ENCODE results near the gene ABHD6. TPM values are rescaled to one million over a fixed set of nuclear protein-coding genes. Genes with fewer than 3 reads are reported as not detected.
A peak's percentile ranks its signal among the peaks of the same experiment; 100 is the strongest.

ABHD6 gene
- total RNA-seq, 2 experiments from 2014 or later = 1.1 to 1.6 TPM

DNA sequence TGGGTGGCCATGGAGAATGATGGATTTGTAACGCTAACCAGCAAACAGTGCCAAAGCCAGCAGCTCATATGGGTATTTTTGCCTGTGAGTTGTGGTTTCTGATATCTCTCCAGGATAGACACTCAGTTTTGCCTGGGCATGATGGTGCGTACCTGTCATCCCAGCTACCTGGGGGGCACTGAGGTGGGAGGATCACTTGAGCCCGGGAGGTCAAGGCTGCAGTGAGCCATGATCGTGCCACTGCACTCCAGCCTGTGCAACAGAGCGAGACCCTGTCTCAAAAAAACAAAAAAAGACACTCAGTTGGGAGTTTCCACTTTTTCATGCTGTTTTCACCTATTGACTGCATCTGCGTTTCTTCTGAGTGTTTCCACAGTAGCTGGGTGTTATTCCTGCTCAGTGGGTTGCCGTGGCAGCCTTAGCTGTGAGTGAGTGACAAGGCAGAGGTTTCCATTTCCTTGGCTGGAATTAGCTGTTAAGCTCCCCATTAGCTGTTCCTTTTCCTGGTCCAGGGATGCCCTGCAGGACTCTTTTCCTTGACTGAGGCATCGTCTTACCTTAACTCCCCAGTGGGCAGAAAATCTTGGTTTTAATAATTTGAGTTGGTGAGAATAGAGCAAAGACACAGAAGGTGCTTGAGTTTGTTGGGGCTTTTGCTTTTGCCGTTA is 54.2 kb downstream of the ABHD6 start:
- no peaks in the 10 kb centered on the region for H3K27me3 Mint-ChIP-seq (ENCODE audit: low read depth)
- CTCF ChIA-PET = interaction anchor here (0.9 kb wide), 1 partner anchor 14 kb away, joined by 5 read pairs; the partner anchor contains the start of genes HTD2 and RPP14
- intact Hi-C loops (cut with micrococcal nuclease) = no loop called here
- H3K4me1 Mint-ChIP-seq (ENCODE audit: low read depth) = no peaks in the 10 kb centered on the region
- H3K9me3 Mint-ChIP-seq = no peaks in the 10 kb centered on the region
- no peak overlapping the region for H3K27ac Mint-ChIP-seq
- H3K4me3 Mint-ChIP-seq = no peak overlapping the region
- peaks cover 3% of the 10 kb centered on the region for H3K36me3 Mint-ChIP-seq (ENCODE audit: low read depth)
- DNase-seq = no peak

GRCh38 chr3:58292866-58293265 is 55.3 kb downstream of the ABHD6 start:
- intact Hi-C loops (cut with micrococcal nuclease) = no loop called here
- H3K4me3 Mint-ChIP-seq = no peak overlapping the region
- no peaks in the 10 kb centered on the region for H3K27me3 Mint-ChIP-seq (ENCODE audit: low read depth)
- CTCF ChIA-PET = no interaction called here
- no peak overlapping the region for H3K27ac Mint-ChIP-seq
- no peaks in the 10 kb centered on the region for H3K9me3 Mint-ChIP-seq
- H3K4me1 Mint-ChIP-seq (ENCODE audit: low read depth) = no peaks in the 10 kb centered on the region
- H3K36me3 Mint-ChIP-seq (ENCODE audit: low read depth) = peaks cover 3% of the 10 kb centered on the region
- no peak for DNase-seq

GRCh38 chr3:58293516-58293915 is 55.9 kb downstream of the ABHD6 start:
- H3K27ac Mint-ChIP-seq = no peak overlapping the region
- intact Hi-C loops (cut with micrococcal nuclease) = no loop called here
- CTCF ChIA-PET = interaction anchor here (1.0 kb wide), 1 partner anchor 13 kb away, joined by 3 read pairs; the partner anchor contains the start of gene HTD2

DNA sequence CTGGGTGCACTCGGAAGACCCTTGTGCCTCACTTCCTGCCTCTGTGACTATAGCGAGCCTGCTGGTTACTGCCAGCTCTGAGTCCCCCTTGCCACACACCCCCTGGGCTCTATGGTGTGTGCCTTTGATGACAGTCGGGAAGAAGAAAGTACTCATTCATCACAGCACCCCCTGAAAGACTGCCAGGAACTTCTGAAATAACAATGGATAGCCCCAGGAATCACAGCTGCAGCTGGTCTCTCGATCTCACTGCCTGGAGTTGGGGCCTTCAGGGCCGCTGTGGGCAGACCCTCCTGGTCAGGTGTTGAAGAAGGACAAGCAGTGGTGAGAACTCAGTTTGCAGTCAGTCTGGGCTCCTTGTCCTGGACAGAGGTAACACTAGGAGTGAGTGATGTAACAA is 58.7 kb downstream of the ABHD6 start:
- Mint-ChIP-seq H3K4me1 (ENCODE audit: low read depth) (no peaks in the 10 kb centered on the region), H3K36me3 (ENCODE audit: low read depth) (peaks cover 3% of the 10 kb centered on the region), H3K27ac (no peak overlapping the region), H3K9me3 (no peaks in the 10 kb centered on the region), H3K4me3 (no peak overlapping the region), H3K27me3 (ENCODE audit: low read depth) (peaks cover 15% of the 10 kb centered on the region)
- intact Hi-C loops (cut with micrococcal nuclease) = no loop called here
- DNase-seq = no peak
- CTCF ChIA-PET = interaction anchor here (1.1 to 1.7 kb wide), 2 partner anchors 10 to 12 kb away, joined by 3 to 7 read pairs; partner anchors contain the start of genes HTD2 and RPP14

More at GRCh38 chr3:58293516-58293915, 55.9 kb downstream of the ABHD6 start:
- Mint-ChIP-seq H3K9me3 (no peaks in the 10 kb centered on the region), H3K36me3 (ENCODE audit: low read depth) (peaks cover 3% of the 10 kb centered on the region), H3K4me1 (ENCODE audit: low read depth) (no peaks in the 10 kb centered on the region), H3K27me3 (ENCODE audit: low read depth) (peaks cover 3% of the 10 kb centered on the region), H3K4me3 (no peak overlapping the region)
- no peak for DNase-seq

DNA sequence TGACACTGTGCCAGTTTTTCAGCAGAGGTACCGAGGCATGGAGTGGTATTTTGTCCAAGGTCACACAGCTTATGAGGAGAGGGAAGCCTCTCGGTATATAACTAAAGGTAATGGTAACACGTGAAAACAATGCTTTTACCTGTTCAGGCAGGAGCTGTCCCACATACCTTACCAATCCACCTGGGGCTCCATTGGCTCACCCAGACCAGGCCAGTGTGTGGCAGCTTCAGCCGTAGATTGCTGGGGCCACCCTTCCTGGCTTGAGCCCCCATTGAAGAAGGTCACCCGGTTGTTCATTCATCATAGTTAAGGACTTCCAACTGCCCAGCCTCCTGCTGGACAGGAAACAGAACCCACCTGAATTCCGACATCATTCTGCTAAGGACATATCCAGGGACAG is 59.3 kb downstream of the ABHD6 start:
- peaks cover 3% of the 10 kb centered on the region for H3K36me3 Mint-ChIP-seq (ENCODE audit: low read depth)
- intact Hi-C loops (cut with micrococcal nuclease) = no loop called here
- peaks cover 2% of the 10 kb centered on the region for H3K9me3 Mint-ChIP-seq
- DNase-seq = no peak
- no peak overlapping the region for H3K4me3 Mint-ChIP-seq
- CTCF ChIA-PET = interaction anchor here (0.9 to 1.7 kb wide), 3 partner anchors 9 to 118 kb away, joined by 3 to 7 read pairs (median 7); partner anchors contain the start of genes HTD2 and RPP14
- H3K4me1 Mint-ChIP-seq (ENCODE audit: low read depth) = no peaks in the 10 kb centered on the region
- peaks cover 16% of the 10 kb centered on the region for H3K27me3 Mint-ChIP-seq (ENCODE audit: low read depth)
- H3K27ac Mint-ChIP-seq = no peak overlapping the region

- DNase-seq = no peak
- Mint-ChIP-seq H3K27ac (no peak overlapping the region), H3K4me1 (ENCODE audit: low read depth) (no peaks in the 10 kb centered on the region), H3K36me3 (ENCODE audit: low read depth) (peaks cover under 1% of the 10 kb centered on the region), H3K9me3 (peaks cover 2% of the 10 kb centered on the region), H3K27me3 (ENCODE audit: low read depth) (peaks cover 18% of the 10 kb centered on the region), H3K4me3 (no peak overlapping the region)
- intact Hi-C loops (cut with micrococcal nuclease) = no loop called here
- CTCF ChIA-PET = interaction anchor here (1.0 to 5.5 kb wide), 3 partner anchors 82 to 120 kb away, joined by 5 to 31 read pairs (median 7); no protein-coding TSS in a partner anchor
Observed at GRCh38 chr3:58298190-58298589, 60.6 kb downstream of the ABHD6 start.

- Mint-ChIP-seq H3K27me3 (ENCODE audit: low read depth) (peaks cover 18% of the 10 kb centered on the region), H3K9me3 (peaks cover 2% of the 10 kb centered on the region), H3K36me3 (ENCODE audit: low read depth) (no peaks in the 10 kb centered on the region), H3K4me1 (ENCODE audit: low read depth) (no peaks in the 10 kb centered on the region), H3K4me3 (no peak overlapping the region), H3K27ac (no peak overlapping the region)
- CTCF ChIA-PET = interaction anchor here (0.8 to 5.5 kb wide), 6 partner anchors 20 to 113 kb away, joined by 3 to 31 read pairs (median 3); no protein-coding TSS in a partner anchor
- no peak for DNase-seq
- intact Hi-C loops (cut with micrococcal nuclease) = no loop called here
Observed at GRCh38 chr3:58299075-58299474, 61.5 kb downstream of the ABHD6 start.

GRCh38 chr3:58299839-58300516 is 62.4 kb downstream of the ABHD6 start:
- Mint-ChIP-seq H3K4me3 (no peak overlapping the region), H3K4me1 (ENCODE audit: low read depth) (no peaks in the 10 kb centered on the region), H3K27ac (no peak overlapping the region), H3K36me3 (ENCODE audit: low read depth) (no peaks in the 10 kb centered on the region), H3K27me3 (ENCODE audit: low read depth) (peaks cover 18% of the 10 kb centered on the region), H3K9me3 (peaks cover 2% of the 10 kb centered on the region)
- CTCF ChIA-PET = interaction anchor here (0.8 to 5.5 kb wide), 8 partner anchors 62 to 124 kb away, joined by 3 to 31 read pairs (median 3); no protein-coding TSS in a partner anchor
- intact Hi-C loops (cut with micrococcal nuclease) = loop anchor here (1.0 kb wide), 2 partner anchors 113 to 292 kb away; partner anchors contain the start of gene FLNB
- DNase-seq = no peak

- peaks cover 16% of the 10 kb centered on the region for H3K36me3 Mint-ChIP-seq (ENCODE audit: low read depth)
- H3K27ac Mint-ChIP-seq = peak within 1 kb of the TSS; percentile 96
- CTCF ChIA-PET = interaction anchor here (0.6 to 5.3 kb wide), 52 partner anchors 9 to 714 kb away, joined by 3 to 40 read pairs (median 5); partner anchors contain the start of genes FLNB, KCTD6 and PXK
- peaks cover 26% of the 10 kb centered on the region for H3K4me1 Mint-ChIP-seq (ENCODE audit: low read depth)
- H3K4me3 Mint-ChIP-seq = peak within 1 kb of the TSS; percentile 99
- peaks cover 2% of the 10 kb centered on the region for H3K9me3 Mint-ChIP-seq
- peaks cover 5% of the 10 kb centered on the region for H3K27me3 Mint-ChIP-seq (ENCODE audit: low read depth)
- DNase-seq = peak; percentile 99
- intact Hi-C loops (cut with micrococcal nuclease) = loop anchor here (1.0 to 5.0 kb wide), 16 partner anchors 15 to 709 kb away; partner anchors contain the start of genes ABHD6, ARF4, FLNB and KCTD6
Observed at GRCh38 chr3:58305882-58306711, 68.5 kb downstream of the ABHD6 start, which contains the start of the genes HTD2 and RPP14. Gene HTD2 (plus strand): TSS chr3:58306520. CDS start chr3:58317614, 11,094 bp downstream. Gene RPP14 (plus strand): TSS chr3:58306245. CDS start chr3:58310330, 4,085 bp downstream.

- H3K36me3 Mint-ChIP-seq (ENCODE audit: low read depth) = peaks cover 28% of the 10 kb centered on the region
- peak; percentile 59 for DNase-seq
- H3K4me1 Mint-ChIP-seq (ENCODE audit: low read depth) = peaks cover 33% of the 10 kb centered on the region
- CTCF ChIA-PET = interaction anchor here (0.6 to 5.3 kb wide), 23 partner anchors 10 to 1562 kb away, joined by 3 to 40 read pairs (median 8); partner anchors contain the start of genes KCTD6 and PXK
- intact Hi-C loops (cut with micrococcal nuclease) = loop anchor here (1.0 to 5.0 kb wide), 5 partner anchors 121 to 711 kb away; partner anchors contain the start of gene ARF4
- H3K4me3 Mint-ChIP-seq = peak overlapping the region; percentile 99
- H3K27ac Mint-ChIP-seq = peak overlapping the region; percentile 41
- H3K27me3 Mint-ChIP-seq (ENCODE audit: low read depth) = no peaks in the 10 kb centered on the region
- H3K9me3 Mint-ChIP-seq = no peaks in the 10 kb centered on the region
Observed at GRCh38 chr3:58307639-58308215, 70.1 kb downstream of the ABHD6 start.

DNA sequence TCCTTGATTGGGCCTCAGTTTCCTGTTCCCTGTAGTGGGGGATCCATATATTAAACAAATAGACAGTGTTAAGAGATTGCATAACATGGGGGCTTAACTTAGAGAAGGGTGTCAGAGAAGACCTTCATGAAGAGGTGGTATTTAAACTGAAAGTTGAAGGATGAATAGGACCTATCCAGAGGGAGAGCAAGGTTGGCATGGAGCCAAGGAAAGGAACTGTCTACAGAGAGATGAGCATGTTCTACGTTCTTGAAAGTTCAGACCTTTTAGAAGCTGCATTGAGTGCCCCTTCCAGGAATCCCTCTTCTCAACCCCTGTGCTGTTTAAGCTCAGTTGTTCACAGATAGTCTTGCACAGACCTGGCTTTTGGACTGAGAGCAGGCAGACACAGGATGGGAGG is 71.1 kb downstream of the ABHD6 start:
- no peak for DNase-seq
- no peak overlapping the region for H3K4me3 Mint-ChIP-seq
- intact Hi-C loops (cut with micrococcal nuclease) = loop anchor here (5.0 kb wide), 1 partner anchor 564 kb away; no protein-coding TSS in a partner anchor
- no peak overlapping the region for H3K27ac Mint-ChIP-seq
- peaks cover 32% of the 10 kb centered on the region for H3K36me3 Mint-ChIP-seq (ENCODE audit: low read depth)
- H3K4me1 Mint-ChIP-seq (ENCODE audit: low read depth) = peaks cover 38% of the 10 kb centered on the region
- H3K9me3 Mint-ChIP-seq = no peaks in the 10 kb centered on the region
- no peaks in the 10 kb centered on the region for H3K27me3 Mint-ChIP-seq (ENCODE audit: low read depth)
- CTCF ChIA-PET = interaction anchor here (1.8 to 5.3 kb wide), 8 partner anchors 9 to 225 kb away, joined by 3 to 40 read pairs (median 26); partner anchors contain the start of genes KCTD6 and PXK

Measured in activated naive CD4-positive, alpha-beta T cell treated with anti-CD3 and anti-CD28 coated beads for 36 hours (primary cell).